Inflammatory macrophage treated with lipopolysaccharide for 4 hours (primary cell): ENCODE results near the gene CASP1.
"Not testable (repeated sequence)": the region's sequence is repeated elsewhere in the genome, so short reads cannot be mapped to it uniquely, and the experiment has no call there.

Experiments used
- DNase-seq: peaks from one replicate; pipeline ENCODE4 v3.0.0-alpha.2; 2020

CASP1 gene

DNA sequence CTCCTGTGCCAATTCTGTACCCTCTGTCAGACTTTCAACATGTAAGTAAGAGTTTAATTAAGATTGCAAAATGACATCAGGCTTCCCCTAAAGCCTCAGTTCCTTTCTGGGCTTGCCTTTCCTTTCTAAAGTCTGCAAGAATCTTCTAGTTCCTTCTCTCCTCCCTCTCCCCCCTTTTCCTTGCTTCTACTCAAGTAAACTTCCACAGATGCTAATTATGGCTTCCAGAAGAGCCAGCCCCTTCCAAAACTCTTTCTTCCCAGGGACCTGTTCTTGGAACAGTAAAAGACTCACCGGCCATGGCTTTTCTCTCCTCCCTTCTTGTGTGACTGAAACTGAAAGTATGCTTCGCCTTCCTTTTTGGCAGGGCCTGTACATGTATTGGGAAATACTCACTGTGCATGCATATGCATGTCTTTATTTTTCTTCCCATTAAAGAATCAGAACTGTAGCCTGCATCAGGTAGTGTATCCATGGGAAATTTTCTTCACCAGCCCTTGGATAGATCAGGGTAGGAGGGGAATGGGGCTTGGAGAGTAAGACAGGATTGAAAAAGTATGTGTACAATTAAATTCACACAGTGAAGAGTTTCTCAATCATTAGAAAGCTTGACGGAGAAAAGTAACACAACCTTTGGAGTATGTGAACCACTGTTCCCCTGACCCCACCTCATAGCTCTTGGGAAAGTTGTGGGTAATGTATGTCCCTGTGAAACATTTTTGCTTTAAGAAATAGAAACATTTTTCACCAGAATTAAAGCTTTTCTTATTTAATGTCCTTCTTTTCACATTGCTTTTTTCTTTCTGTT lies at the start of gene CASP1:
Gene CASP1 (minus strand): TSS at position 332 of the 808 bp plus-strand sequence. CDS start 31 bp downstream, at position 301.
- peak; percentile 88 for DNase-seq

DNA sequence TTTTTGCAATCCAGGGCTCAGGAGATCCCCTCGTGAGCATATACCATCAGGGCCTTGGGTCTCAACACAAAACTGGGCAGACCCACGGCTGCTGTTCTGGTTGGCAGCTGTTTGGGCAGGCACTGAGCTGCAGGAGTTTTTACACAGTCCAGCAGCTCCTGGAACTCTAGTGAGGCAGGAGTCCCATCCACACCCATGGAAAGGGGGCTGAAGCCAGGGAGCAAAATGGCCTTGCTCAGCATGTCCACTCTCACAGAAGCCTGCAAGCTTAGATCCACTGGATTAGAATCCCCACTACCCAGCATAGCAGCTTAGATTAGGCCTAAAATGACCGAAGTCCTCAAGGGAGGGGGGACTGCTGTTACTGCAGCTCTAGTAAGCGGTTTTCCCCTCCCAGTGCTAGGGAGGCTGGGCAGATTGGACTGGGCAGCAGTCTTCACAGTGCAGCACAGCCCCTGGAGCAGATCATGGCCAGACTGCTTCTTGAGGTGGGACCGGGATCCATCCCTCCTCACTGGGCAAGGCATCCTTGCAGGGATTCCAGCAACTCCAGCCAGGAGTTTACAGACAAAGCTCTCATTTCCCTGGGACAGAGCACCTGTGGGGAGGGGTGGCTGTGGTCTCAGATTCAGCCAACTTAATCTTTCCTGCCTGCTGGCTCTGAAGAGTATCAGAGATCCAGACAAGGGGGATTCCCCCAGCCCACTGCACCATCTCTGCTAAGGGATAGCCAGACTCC lies 46.6 kb upstream of the CASP1 start:
- no peak for DNase-seq

DNA sequence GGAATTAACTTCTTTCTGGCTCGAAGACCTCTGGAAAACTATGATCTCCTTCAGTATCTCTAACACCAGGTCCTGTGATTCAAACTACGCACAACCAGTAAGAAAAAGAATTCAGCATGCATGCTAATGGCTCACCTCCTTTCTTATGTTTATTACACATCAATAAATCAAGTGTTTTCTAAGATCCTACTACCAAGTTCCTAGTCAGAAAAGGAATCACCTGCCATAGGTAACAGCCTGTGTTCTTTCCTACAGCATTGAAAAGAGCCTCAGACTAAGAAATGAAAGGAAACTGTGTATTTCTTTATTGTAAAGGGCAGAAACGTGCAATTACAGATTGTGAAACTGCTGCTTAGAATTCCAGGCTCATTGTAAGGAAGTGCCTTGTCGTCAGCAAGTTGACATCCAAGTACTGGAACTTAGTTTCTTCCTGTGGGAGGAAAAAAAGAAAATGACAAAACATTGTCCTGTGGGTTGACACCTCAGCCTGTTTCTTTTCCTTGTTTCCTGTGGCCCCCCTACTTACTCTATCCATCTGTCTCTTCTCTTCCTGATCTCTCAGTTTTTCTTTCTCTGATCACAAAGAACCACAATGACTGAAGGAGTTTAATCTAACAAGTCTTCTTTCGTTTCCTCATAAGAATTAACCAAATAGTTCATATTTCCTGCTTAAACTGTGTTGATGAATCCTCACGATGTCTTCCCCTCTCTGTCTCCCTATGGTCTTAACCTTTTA lies 45.4 kb upstream of the CASP1 start:
- DNase-seq: peak; percentile 48

DNA sequence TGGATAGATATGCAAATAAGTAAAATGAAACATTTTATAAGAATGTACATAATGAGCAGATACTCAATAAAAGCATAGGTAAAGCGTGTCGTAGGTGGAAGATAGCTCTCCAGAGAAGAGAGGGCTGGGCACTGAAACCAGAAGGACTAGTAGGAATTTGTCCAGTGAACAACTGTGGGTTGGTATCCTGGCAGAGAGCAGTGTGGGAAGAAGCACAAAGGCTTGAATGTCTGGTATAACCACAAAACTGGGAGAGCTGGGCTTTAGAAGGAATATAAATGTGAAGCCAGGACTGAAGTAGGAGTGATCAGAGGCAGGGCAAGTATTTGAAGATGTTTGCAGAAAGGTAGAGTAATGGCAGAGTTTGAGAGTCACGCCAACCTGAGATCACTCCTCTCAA lies 43.3 kb upstream of the CASP1 start:
- DNase-seq: no peak

DNA sequence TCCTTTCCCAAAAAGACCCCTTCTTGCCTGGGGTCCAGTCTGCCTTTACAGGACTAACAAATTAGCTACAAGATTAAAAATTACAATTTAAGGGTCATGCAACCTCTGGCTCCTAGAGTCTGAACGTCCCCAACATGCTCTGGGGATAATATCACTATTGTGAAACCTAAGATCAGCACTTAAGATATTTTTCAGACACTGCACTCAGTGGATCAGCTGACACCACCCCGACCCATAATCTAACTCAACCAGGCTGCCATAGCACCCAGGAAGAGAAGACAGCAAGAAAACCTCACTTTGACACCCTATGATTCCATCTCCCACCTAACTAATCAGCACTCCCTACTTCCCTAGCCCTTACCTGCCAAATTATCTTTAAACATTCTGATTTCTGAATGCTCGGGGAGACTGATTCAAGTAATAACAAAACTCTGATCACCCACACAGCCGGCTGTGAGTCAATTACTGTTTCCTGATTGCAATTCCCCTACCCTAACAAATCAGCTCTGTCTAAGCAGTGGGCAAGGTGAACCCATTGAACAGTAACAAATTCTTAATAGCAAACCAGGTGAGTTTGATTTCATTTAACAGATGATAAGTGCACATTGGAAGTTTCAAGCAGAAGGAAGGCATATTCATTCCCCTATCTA lies 42.3 kb upstream of the CASP1 start:
- DNase-seq: not testable (repeated sequence)

DNA sequence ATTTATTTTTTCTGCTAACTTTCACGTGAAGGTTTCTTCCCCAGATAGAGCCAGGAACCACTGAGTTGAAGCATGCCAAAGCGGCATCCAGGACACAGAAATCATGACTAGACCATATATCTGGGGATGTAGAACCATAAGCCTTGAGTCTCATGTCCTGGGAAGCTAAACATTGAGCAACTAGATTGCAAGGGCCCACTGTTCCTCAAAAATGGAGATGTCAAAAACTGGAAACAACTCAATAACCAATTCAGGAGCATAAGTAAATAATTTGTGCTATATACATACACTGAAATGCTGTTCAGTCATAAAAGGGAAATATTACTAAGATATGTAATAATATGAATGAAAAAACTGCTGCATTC lies 39.2 kb upstream of the CASP1 start:
- DNase-seq: peak; percentile 34

DNA sequence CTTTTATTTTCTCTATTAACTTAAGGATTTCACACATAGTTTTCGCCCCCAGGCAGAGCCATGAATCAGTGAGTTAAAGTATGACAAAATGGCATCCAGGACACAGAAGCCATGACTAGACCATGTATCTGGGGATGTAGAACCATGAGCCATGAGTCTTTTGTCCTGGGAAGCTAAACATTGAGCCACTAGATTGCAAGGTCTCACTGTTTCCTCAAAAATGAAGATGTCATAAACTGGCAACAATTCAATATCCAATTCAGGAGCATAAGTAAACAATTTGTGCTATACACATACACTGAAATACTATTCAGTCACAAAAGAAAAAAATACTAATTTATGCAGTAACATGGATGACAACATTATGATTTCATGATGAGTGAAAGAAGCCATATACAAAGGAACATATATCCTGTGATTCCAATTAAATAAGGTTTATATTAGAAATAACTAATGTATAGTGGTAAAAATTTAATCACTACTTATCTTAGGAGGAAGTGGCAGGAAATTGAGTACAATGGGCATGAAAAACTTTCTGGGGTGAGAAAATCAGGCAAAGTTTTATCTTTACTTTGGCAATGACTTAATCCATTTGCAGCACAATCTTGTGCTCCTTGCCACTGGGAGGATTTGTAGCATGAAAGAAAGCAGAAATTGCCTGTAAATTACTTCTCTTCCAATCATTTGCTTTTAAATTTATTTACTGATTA lies 38.7 kb upstream of the CASP1 start:
- DNase-seq: peak; percentile 28

DNA sequence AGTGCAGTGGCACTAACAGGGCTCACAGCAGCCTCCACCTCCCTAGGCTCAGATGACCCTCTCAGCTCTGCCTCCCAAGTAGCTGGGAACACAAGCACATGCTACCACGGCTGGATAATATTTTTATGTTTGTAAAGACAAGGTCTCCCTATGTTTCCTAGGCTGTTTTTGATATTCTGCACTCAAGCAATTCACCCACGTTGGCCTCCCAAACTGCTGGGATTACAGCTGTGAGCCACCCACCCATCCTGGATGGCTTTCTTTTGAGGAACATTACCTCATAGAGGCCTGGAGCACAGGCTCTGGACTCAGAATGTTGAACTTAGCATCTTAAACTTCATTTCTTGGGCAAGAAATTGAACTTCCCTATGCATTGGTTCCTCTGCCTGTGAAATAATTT lies 37.1 kb upstream of the CASP1 start:
- DNase-seq: not testable (repeated sequence)

DNA sequence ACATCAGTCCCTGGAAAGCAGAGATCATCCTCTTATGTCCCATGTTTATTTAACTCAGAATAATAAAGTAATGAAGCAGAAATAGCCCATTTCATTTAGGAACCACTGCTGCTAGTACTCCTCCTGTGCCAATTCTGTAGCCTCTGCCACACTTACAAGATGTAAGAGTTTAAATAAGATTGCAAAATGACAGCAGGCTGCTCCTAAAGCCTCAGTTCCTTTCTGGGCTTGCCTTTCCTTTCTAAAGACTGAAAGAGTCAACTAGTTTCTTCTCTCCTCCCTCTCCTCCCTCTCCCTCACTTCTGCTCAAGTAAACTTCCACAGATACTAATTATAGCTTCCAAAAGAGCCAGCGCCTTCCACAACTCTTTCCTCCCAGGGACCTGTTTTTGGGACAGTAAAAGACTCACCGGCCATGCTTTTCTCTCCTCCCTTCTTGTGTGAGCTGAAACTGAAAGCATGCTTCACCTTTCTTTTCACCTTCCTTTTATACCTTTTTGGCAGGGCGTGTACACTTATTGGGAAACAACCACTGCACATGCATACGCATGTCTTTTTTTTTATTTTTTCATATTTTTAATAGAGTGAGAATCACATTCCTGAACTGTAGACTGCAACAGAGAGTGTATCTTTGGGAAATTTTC lies 36.3 kb upstream of the CASP1 start:
- DNase-seq: peak; percentile 68

DNA sequence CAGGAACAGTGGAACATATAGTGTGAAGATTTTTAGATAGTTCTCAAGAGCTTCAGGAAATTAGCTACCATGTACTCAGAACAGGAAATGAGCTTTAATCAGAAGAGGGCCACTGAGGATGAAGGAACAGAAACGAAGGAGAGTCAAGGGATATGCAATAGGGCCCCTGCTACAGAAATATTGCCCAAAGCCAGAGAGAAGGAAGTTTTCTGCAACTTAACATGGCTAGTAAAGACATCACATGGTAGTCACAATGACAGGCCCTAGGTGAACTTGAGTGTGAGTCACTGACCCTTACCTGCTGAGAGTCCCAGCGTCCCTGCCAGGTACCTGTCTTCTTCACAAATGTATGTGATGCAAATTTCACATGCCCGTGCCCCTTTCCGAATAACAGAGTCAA lies 35.4 kb upstream of the CASP1 start:
- DNase-seq: peak; percentile 80

DNA sequence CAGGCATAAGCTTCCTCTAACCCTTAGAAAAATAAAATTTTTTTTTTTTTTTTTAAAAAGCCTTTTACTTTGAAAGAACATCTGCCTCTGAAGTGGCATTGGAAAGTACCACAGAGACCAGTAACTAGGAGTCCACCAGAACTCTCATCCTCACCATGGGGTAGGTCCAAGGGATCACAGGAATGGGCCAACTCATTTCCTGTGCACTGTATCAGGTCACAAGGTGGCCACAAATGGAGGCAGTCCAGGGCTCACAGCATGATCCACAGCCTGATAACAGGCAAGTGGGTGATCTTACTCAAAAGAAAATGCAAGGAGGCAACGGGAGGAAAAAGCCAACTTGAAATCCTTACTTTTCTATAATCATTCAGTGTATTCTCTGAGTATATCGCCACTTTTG lies 34.8 kb upstream of the CASP1 start:
- not testable (repeated sequence) for DNase-seq

DNA sequence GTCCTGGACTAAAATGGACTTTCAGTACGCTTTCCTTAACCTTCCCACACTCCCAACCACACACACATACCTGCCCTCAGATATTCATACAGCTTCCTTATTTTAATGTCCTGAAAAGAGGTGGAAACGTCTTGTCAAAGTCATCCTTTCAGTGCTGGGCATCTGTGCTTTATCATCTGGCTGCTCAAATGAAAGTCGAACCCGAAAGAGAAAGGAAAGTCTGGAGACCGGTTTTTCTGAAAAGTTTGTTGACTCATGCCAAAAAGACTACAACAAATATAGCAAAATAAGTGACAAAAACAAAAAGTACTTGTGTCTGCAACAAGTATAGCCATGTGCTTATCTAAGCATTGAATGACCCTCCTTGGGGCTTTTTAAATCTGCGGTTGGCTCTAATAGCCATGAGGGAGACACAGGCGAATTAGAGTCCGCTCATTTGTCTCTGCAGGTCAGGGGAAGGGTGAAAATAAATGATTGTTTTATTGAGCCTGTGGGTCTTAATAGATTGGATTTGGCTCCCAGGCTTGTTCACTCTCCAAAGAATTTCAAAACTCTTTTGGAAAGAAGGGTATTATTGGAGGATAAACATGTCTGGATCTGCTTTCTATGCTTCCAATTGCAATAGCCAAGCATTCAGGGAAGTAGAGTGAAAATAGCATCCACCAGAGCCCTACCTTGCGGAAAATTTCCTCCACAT lies 28.4 kb upstream of the CASP1 start:
- not testable (repeated sequence) for DNase-seq

DNA sequence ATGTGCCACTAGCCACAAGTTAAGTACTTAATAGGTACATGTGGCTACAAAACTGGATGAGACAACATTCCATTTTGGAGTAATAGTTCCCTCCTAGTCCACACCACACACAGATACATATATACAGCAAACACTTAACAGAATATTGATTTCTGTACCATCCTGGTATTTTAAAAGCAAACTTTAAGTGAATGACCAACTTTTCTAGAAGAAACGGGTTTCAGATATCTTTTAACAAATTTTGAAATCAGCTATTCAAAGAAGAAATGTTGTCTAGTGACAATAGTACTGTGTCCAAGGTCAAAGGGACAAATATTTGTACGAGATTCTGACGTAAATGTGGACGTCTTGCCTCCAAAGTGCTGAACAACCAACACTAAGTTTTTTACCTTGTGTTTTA lies 22.5 kb upstream of the CASP1 start:
- DNase-seq: no peak

DNA sequence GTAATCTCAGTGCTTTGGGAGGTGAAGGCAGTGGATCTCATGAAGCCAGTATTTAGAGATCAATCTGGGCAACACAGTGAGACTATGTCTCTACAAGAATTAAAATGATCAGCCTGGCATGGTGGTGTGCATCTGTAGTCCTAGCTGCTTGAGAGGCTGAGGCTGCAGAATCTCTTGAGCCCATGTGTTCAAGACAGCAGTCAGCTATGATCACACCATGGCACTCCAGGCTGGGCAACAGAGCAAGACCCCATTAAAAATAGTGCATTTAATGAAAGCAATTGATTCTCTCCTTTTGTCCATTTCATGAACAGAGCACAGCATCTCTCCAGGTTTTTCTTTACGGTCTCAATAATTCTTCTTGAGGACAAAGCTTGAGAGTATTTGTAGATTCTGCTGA lies 21.5 kb upstream of the CASP1 start:
- DNase-seq: no peak

DNA sequence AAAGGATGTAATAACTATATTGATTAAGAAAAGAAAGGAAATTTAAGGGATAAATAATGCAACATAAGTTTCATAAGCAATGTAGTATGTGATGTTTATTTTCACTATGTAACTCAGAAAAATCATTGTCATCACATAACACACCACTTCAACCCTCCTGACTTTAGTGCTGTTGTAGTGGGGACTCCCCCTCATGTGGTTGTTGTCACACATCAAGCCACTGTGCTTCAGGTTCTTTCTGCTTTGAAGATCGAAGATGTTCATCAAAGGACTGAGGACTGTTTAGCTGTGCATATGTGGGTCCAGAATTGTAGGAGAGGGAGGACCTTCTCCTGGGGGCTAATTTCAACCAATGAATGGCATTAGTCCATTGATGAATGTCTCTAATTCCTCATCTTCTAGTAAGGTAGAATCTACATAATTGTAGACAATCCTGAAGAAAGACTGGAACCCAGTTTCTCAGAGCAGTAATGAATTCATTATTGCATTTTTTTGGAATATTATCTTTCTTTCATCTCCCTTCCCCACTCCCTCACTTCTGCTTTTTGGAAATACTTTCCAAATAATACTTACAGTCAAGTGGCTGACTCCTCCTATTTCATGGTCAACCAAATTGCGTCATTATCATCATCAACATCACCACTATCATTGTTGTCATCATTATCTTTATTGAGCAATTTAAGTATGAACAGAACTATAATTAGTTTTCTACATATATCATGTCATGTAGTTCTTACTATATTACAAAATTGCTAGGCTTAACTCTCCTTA lies 20.0 kb upstream of the CASP1 start:
- peak; percentile 78 for DNase-seq

DNA sequence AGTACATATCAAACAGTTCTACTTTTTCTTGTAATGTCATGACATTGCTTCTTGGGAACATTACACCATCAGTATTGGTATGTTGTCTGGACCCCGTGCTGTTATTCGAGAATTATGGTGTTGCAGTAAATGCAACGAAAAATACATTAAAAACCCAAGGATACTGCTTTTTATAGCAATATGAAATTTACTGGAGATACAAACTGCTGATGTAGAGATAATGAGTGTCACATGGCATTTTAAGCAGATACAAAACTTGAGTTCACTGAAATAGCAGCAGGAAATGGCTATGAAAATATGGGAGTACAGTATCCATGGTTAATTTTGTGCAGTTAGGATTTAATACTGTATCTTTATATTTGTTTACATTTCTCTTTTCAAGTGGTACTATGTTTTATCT lies 17.5 kb upstream of the CASP1 start:
- DNase-seq: no peak

DNA sequence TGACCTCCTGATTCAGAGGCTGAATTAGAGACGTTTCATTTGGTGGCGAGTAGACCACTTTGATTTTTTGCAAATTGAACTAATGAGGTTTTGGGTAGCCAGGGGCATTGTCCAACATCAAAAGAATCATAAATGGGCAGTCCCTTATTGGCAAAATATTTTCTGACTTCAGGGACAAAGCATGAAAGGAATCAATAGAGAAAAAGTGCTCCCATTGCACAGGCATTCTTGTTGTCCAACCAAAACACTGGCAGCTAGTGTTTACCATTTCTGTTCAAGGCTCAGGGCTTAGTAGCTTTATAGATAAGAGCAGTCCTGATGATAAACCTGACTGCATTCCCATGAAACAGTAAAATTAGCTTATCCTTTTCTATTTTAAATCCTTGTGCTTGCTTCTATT lies 16.6 kb upstream of the CASP1 start:
- no peak for DNase-seq

DNA sequence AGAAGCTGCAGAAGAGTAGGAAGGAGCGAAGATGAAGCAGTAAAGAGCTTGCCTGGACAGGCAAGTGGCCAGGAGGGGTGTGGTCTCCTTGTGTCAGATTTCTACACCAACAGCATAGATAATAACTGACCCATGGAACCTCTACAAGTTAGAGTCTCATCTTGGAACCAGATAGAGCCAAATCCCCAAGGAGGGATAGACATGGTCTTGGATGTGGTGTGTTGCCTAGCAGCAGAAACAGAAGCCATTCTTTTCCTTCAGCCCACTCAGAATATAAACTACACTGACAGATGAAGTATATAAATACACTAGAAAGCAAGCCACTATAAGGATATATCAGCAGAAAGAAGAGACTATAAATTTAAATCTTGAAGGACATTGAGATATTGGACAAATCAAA lies 14.5 kb upstream of the CASP1 start:
- DNase-seq: no peak

DNA sequence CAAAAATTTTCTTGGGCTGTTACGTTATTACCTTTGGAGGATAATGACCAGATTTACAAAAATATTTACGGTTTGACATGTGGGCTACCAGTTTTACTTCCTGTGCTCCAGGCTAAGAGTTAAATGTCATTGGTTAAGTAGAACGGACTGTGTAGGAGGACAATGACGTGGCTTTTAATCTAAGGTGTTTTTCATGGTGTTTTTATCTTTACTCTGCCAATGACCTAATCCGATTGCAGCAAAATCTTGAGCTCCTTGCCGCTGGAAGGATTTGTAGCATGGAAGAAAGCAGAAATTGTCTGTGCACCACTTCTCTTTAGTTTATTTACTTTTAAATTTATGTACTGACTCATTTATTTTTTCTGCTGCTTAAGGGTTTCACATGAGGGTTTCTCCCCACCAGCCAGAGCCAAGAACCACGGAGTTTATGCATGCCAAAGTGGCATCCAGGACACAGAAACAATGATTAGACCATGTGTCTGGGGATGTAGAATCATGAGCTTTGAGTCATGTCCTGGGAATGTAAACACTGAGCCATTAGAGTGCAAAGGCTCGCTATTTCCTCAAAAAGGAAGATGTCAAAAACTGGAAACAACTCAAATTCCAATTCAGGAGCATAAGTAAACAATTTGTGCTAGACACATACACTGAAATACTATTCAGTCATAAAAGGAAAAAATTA lies 12.1 kb upstream of the CASP1 start:
- peak; percentile 84 for DNase-seq
